K562 (cell line): ENCODE data around the gene KAT7. TPM values are rescaled to one million over a fixed set of nuclear protein-coding genes. Genes with fewer than 3 reads are reported as not detected.

Source experiments
- ATAC-seq: fragments of 200-7000 bp; cut with Tn5 transposase; 3 replicates; pipeline ENCODE4 v1.9.1; 2020; ENCODE audit warnings: moderate library complexity
- BruUV-seq: library from RNA; stranded (reverse); fragments of 400-500 nt; replicated peaks from 2 replicates; lab custom pipeline; 2021; lab: Mats Ljungman, UMichigan
- CTCF ChIA-PET: fragments of 300-600 bp; formaldehyde crosslinking; extraction: SDS; loops from one replicate; lab custom pipeline; 2021; ENCODE audit warnings: low intra/inter-chr PET ratio; lab: Yijun Ruan, JAX
- POLR2A ChIA-PET: fragments of 300-600, 350-650 bp; sonication (Branson Sonifier 250); formaldehyde crosslinking; extraction: SDS; loops from one replicate; lab custom pipeline; 2021; ENCODE audit warnings: antibody characterized with exemption, inconsistent platforms; lab: Yijun Ruan, JAX
- DNase-seq, 4 experiments: peaks; one replicate each; pipeline versions ENCODE4 v3.0.0 to v3.0.0-alpha.2; 2011 to 2018; ENCODE audit warnings: low spot score in 3 of 4, mixed read lengths in 3 of 4; ENCODE audit errors: extremely low read depth in 1 of 4
- FAIRE-seq: peaks from 2 replicates; lab custom pipeline; 2011; peaks lifted over from hg19 to GRCh38; lab: Jason Lieb, UNC
- H2AFZ ChIP-seq: 2 replicates; pipeline ENCODE4 v1.6.0; 2011; ENCODE audit warnings: low read depth, low read length, control low read depth, inconsistent platforms
- H3K27ac ChIP-seq: fragments of 200-600 bp; 3 replicates; pipeline ENCODE4 v1.8.0; 2011; ENCODE audit warnings: low read depth, mild to moderate bottlenecking, control low read depth, inconsistent platforms, low read length, moderate library complexity, mixed read lengths; ENCODE audit errors: extremely low read depth
- H3K27me3 ChIP-seq, 2 experiments: fragments of 300-600 bp in 1 of 2; 2 replicates in 1 of 2; 3 replicates in 1 of 2; pipeline versions ENCODE4 v1.6.0 to v1.8.0; 2011; ENCODE audit warnings: inconsistent platforms in 2 of 2, low read length in 2 of 2, mild to moderate bottlenecking in 1 of 2, mixed read lengths in 1 of 2, moderate library complexity in 1 of 2; ENCODE audit not compliant: control insufficient read depth in 2 of 2, insufficient read depth in 2 of 2
- H3K36me3 ChIP-seq: fragments of 300-600 bp; 3 replicates; pipeline ENCODE4 v1.8.0; 2011; ENCODE audit warnings: mild to moderate bottlenecking, low read length, inconsistent platforms; ENCODE audit not compliant: control insufficient read depth, insufficient read depth
- H3K4me1 ChIP-seq, 2 experiments: fragments of 200-600 bp in 1 of 2; replicated peaks in 1 of 2; 2 replicates in 1 of 2; 3 replicates in 1 of 2; pipeline versions ENCODE4 v1.5.1 to v1.8.0; 2011; ENCODE audit warnings: inconsistent platforms in 2 of 2, low read length in 2 of 2, mild to moderate bottlenecking in 1 of 2, mixed read lengths in 1 of 2, moderate library complexity in 1 of 2; ENCODE audit not compliant: control insufficient read depth in 2 of 2, insufficient read depth in 2 of 2
- H3K4me2 ChIP-seq: 2 replicates; pipeline ENCODE4 v1.6.1; 2011; ENCODE audit warnings: low read length, control low read depth, inconsistent platforms, mixed read lengths; ENCODE audit not compliant: insufficient read depth
- H3K4me3 ChIP-seq: fragments of 200-600 bp; sonication (generic), shearing (Covaris generic); 2 replicates; pipeline ENCODE4 v1.5.1; 2016; ENCODE audit warnings: control low read depth, inconsistent platforms
- H3K79me2 ChIP-seq: fragments of 200-600 bp; 3 replicates; pipeline ENCODE4 v1.8.0; 2011; ENCODE audit warnings: low read length, inconsistent platforms; ENCODE audit not compliant: control insufficient read depth, insufficient read depth
- H3K9ac ChIP-seq, 2 experiments: 2 replicates each; pipeline versions ENCODE4 v1.6.0 to v1.6.1; 2011; ENCODE audit warnings: low read depth in 2 of 2, low read length in 2 of 2, control low read depth in 1 of 2, inconsistent platforms in 1 of 2, mild to moderate bottlenecking in 1 of 2, mixed read lengths in 1 of 2; ENCODE audit not compliant: insufficient read depth in 1 of 2
- H3K9me1 ChIP-seq: one replicate; pipeline ENCODE4 v1.6.0; 2011; ENCODE audit warnings: inconsistent platforms, mild to moderate bottlenecking, low read length, moderate library complexity; ENCODE audit not compliant: control insufficient read depth, insufficient read depth
- H3K9me3 ChIP-seq: replicated peaks from 2 replicates; pipeline ENCODE4 v1.5.1; 2011; ENCODE audit warnings: low read depth, low read length, inconsistent platforms; ENCODE audit not compliant: control insufficient read depth, insufficient read depth
- H4K20me1 ChIP-seq: replicated peaks from 2 replicates; pipeline ENCODE4 v1.6.1; 2011; ENCODE audit warnings: low read length, inconsistent platforms, mixed read lengths; ENCODE audit not compliant: control insufficient read depth, insufficient read depth
- NBN ChIP-seq: fragments of 450-650 bp; IDR thresholded peaks from 2 replicates; pipeline ENCODE4 v1.6.1; 2016; ENCODE audit warnings: low read depth, mild to moderate bottlenecking
- NFYB ChIP-seq: IDR thresholded peaks from 2 replicates; pipeline ENCODE4 v1.6.1; 2011; ENCODE audit warnings: mild to moderate bottlenecking, moderate library complexity; ENCODE audit not compliant: insufficient read length; ENCODE audit errors: extremely low read depth
- RBM22 ChIP-seq: fragments of 200-400 bp; formaldehyde crosslinking; IDR thresholded peaks from 2 replicates; pipeline ENCODE4 v1.6.1; 2018; ENCODE audit warnings: low read length, low read depth; ENCODE audit not compliant: poor library complexity, severe bottlenecking
- RUNX1 ChIP-seq: sonication (generic); IDR thresholded peaks from 2 replicates; pipeline ENCODE4 v1.6.1; 2016; ENCODE audit warnings: antibody characterized with exemption, low read depth
- SP2 ChIP-seq: IDR thresholded peaks from 2 replicates; pipeline ENCODE4 v1.6.1; 2011; ENCODE audit warnings: mild to moderate bottlenecking, low read depth, low read length, moderate library complexity; ENCODE audit not compliant: poor library complexity, severe bottlenecking; ENCODE audit errors: extremely low read depth
- TGIF2 ChIP-seq: sonication (generic); formaldehyde crosslinking; IDR thresholded peaks from 2 replicates; pipeline ENCODE4 v1.8.1; 2022; ENCODE audit warnings: mild to moderate bottlenecking, missing genetic modification reagents, moderate library complexity
- ZNF431 ChIP-seq: sonication (generic); formaldehyde crosslinking; IDR thresholded peaks from 2 replicates; pipeline ENCODE4 v1.8.0; 2022; ENCODE audit warnings: mild to moderate bottlenecking, missing genetic modification reagents
- WGBS: fragments of 100-300 bp; shearing (Covaris generic); methylation state at CpG from one replicate; pipeline ENCODE4 v1.1.6; 2016; ENCODE audit warnings: low coverage, mixed read lengths; ENCODE audit not compliant: insufficient coverage; ENCODE audit errors: missing lambda C conversion rate; 5-methylcytosine and 5-hydroxymethylcytosine counted together
- in situ Hi-C: fragments of 300-500 bp; cut with MboI; formaldehyde crosslinking; loops from 4 replicates; pipeline ENCODE4 v1.15.0; 2018; ENCODE audit warnings: inconsistent platforms, mixed read lengths
- intact Hi-C: fragments of 100-400 bp; cut with micrococcal nuclease; formaldehyde crosslinking; loops from 2 replicates; pipeline ENCODE4 v1.14.2; 2022
- polyA plus RNA-seq, 8 experiments: library from polyadenylated mRNA; depleted of rRNA in 4 of 8; stranded (reverse) in 5 of 8; unstranded in 3 of 8; fragments of >200 nt; fragmentation: Nextera tagmentation in 2 of 8; fragmentation: Illumina TruSeq in 1 of 8; extraction: Ambion mirVana in 2 of 8; extraction: Trizol in 1 of 8; gene quantifications; 2 replicates each; pipeline versions ENCODE4 v1.2.1 to v1.2.3, GENCODE V29; 2011 to 2014; ENCODE audit warnings: inconsistent platforms in 1 of 8, missing spikeins in 1 of 8
- total RNA-seq, 7 experiments: library from RNA; depleted of rRNA in 6 of 7; stranded (reverse); fragments of >200 nt in 6 of 7; fragmentation: Illumina TruSeq in 2 of 7; extraction: Trizol in 2 of 7; gene quantifications; 2 replicates each; pipeline versions ENCODE4 v1.2.1 to v1.2.3, GENCODE V29; 2011 to 2021; ENCODE audit warnings: low replicate concordance in 1 of 7
- TF ChIP-seq, protein P1 (sequence below): fragments of 450-650 bp; IDR thresholded peaks from 2 replicates; pipeline ENCODE4 v1.6.1; 2017; ENCODE audit warnings: mild to moderate bottlenecking, moderate library complexity
- TF ChIP-seq, protein P2 (sequence below): fragments of 250-450 bp; sonication (Bioruptor Pico); IDR thresholded peaks from 2 replicates; pipeline ENCODE4 v1.8.0; 2022; ENCODE audit warnings: moderate library complexity, mild to moderate bottlenecking, inconsistent platforms

Gene KAT7
- total and polyA plus RNA-seq, 9 of the 15 experiments (the other 6 are each of a cell fraction or from before 2014, with no cell fraction given): 10.8 to 57.3 (median 34.8) TPM

DNA sequence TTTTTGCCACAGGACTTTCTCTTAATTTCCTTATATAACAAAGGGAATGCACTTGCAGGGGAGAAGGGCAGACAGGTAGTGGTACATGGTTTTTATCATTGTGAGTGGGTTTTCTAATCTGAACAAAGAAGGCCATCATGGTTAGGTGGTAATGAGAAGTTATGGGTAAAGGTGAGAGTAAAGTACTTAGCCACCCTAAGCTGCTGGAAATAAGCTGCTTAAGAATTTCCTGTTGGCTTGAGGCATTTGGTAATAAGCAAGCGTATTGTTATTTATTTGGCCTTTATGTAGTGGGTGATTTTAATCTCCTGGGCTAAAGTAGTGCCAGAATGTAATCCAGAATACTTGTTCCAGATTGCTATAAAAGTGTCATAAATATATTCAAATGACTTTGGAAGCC lies 32.3 kb downstream of the KAT7 start:
- no peaks in the 10 kb centered on the region for H4K20me1 ChIP-seq
- WGBS: 87% methylated on average over 1 of the region's 1 CpG
- peaks cover 94% of the 10 kb centered on the region for H3K36me3 ChIP-seq
- POLR2A ChIA-PET: interaction anchor here (0.6 kb wide), 1 partner anchor 234 kb away, joined by 3 read pairs; no protein-coding TSS in a partner anchor
- H3K9me3 ChIP-seq: no peaks in the 10 kb centered on the region
- BruUV-seq: no TSS peak
- no peak overlapping the region for H3K9ac ChIP-seq
- H3K4me1 ChIP-seq: no peaks in the 10 kb centered on the region
- H3K79me2 ChIP-seq: 0 out of 3 replicates have a peak, but pooled peaks cover 3% of the 10 kb centered on the region
- intact Hi-C loops (no loop called here), in situ Hi-C loops (no loop called here)
- CTCF ChIA-PET: no interaction called here
- TF ChIP-seq, protein P1, sequence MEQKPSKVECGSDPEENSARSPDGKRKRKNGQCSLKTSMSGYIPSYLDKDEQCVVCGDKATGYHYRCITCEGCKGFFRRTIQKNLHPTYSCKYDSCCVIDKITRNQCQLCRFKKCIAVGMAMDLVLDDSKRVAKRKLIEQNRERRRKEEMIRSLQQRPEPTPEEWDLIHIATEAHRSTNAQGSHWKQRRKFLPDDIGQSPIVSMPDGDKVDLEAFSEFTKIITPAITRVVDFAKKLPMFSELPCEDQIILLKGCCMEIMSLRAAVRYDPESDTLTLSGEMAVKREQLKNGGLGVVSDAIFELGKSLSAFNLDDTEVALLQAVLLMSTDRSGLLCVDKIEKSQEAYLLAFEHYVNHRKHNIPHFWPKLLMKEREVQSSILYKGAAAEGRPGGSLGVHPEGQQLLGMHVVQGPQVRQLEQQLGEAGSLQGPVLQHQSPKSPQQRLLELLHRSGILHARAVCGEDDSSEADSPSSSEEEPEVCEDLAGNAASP: no peak
- no peaks in the 10 kb centered on the region for H3K27me3 ChIP-seq
- H2AFZ ChIP-seq: no peak overlapping the region
- ATAC-seq: no peak
- H3K4me2 ChIP-seq: no peak overlapping the region
- FAIRE-seq: no peak
- no peak for DNase-seq
- H3K9me1 ChIP-seq: no peaks in the 10 kb centered on the region
- H3K27ac ChIP-seq: no peak overlapping the region
- H3K4me3 ChIP-seq: no peak overlapping the region

DNA sequence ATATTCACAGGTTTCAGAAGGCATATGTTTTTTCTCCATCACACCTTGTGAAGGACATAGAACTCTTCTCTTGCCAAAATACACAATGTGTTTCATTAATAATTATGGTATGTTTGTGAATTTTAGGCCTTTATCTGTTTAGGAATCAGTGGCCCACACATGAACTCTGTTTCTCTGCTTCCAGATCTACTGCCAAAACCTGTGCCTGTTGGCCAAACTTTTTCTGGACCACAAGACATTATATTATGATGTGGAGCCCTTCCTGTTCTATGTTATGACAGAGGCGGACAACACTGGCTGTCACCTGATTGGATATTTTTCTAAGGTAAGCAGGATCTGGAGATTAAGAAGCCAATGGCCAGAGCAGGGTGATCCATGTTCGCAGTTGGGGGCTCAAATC lies 33.0 kb downstream of the KAT7 start:
- POLR2A ChIA-PET: interaction anchor here (0.7 to 1.0 kb wide), 2 partner anchors 12 to 20 kb away, joined by 3 to 4 read pairs; no protein-coding TSS in a partner anchor
- FAIRE-seq (no peak), DNase-seq (no peak), ATAC-seq (no peak)
- Histone ChIP-seq H2AFZ (no peak overlapping the region), H3K27me3 (no peaks in the 10 kb centered on the region), H3K4me3 (no peak overlapping the region), H3K9ac (no peak overlapping the region), H3K9me3 (no peaks in the 10 kb centered on the region), H3K36me3 (peaks cover 94% of the 10 kb centered on the region), H3K79me2 (0 out of 3 replicates have a peak, but pooled peaks cover 3% of the 10 kb centered on the region), H3K4me1 (no peaks in the 10 kb centered on the region), H4K20me1 (no peaks in the 10 kb centered on the region), H3K27ac (no peak overlapping the region), H3K4me2 (no peak overlapping the region), H3K9me1 (no peaks in the 10 kb centered on the region)
- whole genome bisulfite sequencing: 94% methylated on average over 2 of the region's 2 CpGs
- no TSS peak for BruUV-seq
- TF ChIP-seq RBM22: no peak
- no peak for TF ChIP-seq SP2
- no peak for TF ChIP-seq ZNF431 (CRISPR knock-in tag)
- TF ChIP-seq TGIF2 (CRISPR knock-in tag): no peak
- TF ChIP-seq RUNX1: no peak
- TF ChIP-seq NFYB: no peak
- no peak for TF ChIP-seq NBN
- TF ChIP-seq, protein P2, sequence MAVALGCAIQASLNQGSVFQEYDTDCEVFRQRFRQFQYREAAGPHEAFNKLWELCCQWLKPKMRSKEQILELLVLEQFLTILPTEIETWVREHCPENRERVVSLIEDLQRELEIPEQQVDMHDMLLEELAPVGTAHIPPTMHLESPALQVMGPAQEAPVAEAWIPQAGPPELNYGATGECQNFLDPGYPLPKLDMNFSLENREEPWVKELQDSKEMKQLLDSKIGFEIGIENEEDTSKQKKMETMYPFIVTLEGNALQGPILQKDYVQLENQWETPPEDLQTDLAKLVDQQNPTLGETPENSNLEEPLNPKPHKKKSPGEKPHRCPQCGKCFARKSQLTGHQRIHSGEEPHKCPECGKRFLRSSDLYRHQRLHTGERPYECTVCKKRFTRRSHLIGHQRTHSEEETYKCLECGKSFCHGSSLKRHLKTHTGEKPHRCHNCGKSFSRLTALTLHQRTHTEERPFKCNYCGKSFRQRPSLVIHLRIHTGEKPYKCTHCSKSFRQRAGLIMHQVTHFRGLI: no peak
- intact Hi-C loops: no loop called here
- CTCF ChIA-PET: no interaction called here
- in situ Hi-C loops: no loop called here
